NCI-H526 treated with DMSO at 0.1 percent for 48 hours (cell line): ENCODE measurements around the gene STXBP5L.
"Not testable (repeated sequence)": the region's sequence is repeated elsewhere in the genome, so short reads cannot be mapped to it uniquely, and the experiment has no call there.

ENCODE experiments used
- DNase-seq: peaks from one replicate; lab custom pipeline; 2025; lab: John Stamatoyannopoulos, UW

Gene STXBP5L

GRCh38 chr3:121430664-121431215 is 522.7 kb downstream of the STXBP5L start:
- no peak for DNase-seq

GRCh38 chr3:121431726-121432517 is 523.9 kb downstream of the STXBP5L start:
- DNase-seq: no peak

GRCh38 chr3:121436074-121436473 is 528.1 kb downstream of the STXBP5L start:
- DNase-seq: no peak

GRCh38 chr3:121436641-121437040 is 528.6 kb downstream of the STXBP5L start:
- no peak for DNase-seq

- no peak for DNase-seq
Observed at GRCh38 chr3:121443456-121443855, 535.5 kb downstream of the STXBP5L start.

- DNase-seq: not testable (repeated sequence)
Observed at GRCh38 chr3:121451752-121452151, 543.7 kb downstream of the STXBP5L start.

- DNase-seq: no peak
Observed at GRCh38 chr3:121462565-121462964, 554.6 kb downstream of the STXBP5L start.

- no peak for DNase-seq
Observed at GRCh38 chr3:121463745-121464144, 555.7 kb downstream of the STXBP5L start.

GRCh38 chr3:121467085-121467484 is 559.1 kb downstream of the STXBP5L start:
- DNase-seq: no peak

- no peak for DNase-seq
Observed at GRCh38 chr3:121473001-121473400, 565.0 kb downstream of the STXBP5L start.
